SU-DHL-6 (cell line): Measurements from ENCODE around the gene SNX6.

Source experiments
- CTCF ChIP-seq: fragments of 200-600 bp; sonication (generic); IDR thresholded peaks from one replicate; pipeline ENCODE4 v1.5.1; 2017; ENCODE audit warnings: antibody characterized with exemption, mild to moderate bottlenecking, low read length, moderate library complexity; ENCODE audit not compliant: insufficient read depth, poor library complexity, severe bottlenecking
- EZH2phosphoT487 ChIP-seq: fragments of 200-600 bp; sonication (generic), shearing (Covaris generic); conservative IDR thresholded peaks from 2 replicates; pipeline ENCODE4 v1.6.1; 2018; ENCODE audit warnings: mild to moderate bottlenecking, antibody characterized with exemption, low read length, moderate library complexity, mixed read lengths

DNA sequence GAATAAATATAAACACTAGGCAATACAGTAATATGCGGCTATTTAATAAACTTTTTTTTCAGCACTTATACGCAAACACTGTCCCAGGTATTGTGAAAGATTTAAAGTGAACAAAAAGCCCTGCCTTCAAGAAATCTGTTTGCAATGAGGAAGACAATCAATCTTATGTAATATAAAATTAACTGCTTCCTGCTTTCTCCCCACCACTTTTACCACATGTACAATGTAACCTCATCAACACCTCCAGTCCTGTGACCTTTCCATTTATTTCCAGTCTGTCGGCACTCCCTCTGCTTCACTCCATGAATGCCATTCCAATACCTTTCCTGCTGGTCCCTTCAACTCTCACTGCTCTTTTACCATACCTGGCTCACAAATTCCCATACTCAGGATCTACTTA is 10.5 kb downstream of the SNX6 start:
- TF ChIP-seq CTCF (no peak), EZH2phosphoT487 (no peak)
